DOHH2 (cell line): ENCODE results near the gene TGM1.

Source experiments
- EZH2phosphoT487 ChIP-seq: fragments of 200-600 bp; sonication (generic); IDR thresholded peaks from 2 replicates; pipeline ENCODE4 v1.6.1; 2017; ENCODE audit warnings: borderline replicate concordance, mild to moderate bottlenecking, antibody characterized with exemption, low read length, moderate library complexity, mixed read lengths
- TF ChIP-seq, protein P1 (sequence below): fragments of 200-600 bp; sonication (generic); IDR thresholded peaks from one replicate; pipeline ENCODE4 v1.5.1; 2014; ENCODE audit warnings: antibody characterized with exemption, mild to moderate bottlenecking, low read depth, low read length; ENCODE audit not compliant: poor library complexity, severe bottlenecking

GRCh38 chr14:24240110-24240918 lies 22.7 kb downstream of the TGM1 start:
- TF ChIP-seq, protein P1, sequence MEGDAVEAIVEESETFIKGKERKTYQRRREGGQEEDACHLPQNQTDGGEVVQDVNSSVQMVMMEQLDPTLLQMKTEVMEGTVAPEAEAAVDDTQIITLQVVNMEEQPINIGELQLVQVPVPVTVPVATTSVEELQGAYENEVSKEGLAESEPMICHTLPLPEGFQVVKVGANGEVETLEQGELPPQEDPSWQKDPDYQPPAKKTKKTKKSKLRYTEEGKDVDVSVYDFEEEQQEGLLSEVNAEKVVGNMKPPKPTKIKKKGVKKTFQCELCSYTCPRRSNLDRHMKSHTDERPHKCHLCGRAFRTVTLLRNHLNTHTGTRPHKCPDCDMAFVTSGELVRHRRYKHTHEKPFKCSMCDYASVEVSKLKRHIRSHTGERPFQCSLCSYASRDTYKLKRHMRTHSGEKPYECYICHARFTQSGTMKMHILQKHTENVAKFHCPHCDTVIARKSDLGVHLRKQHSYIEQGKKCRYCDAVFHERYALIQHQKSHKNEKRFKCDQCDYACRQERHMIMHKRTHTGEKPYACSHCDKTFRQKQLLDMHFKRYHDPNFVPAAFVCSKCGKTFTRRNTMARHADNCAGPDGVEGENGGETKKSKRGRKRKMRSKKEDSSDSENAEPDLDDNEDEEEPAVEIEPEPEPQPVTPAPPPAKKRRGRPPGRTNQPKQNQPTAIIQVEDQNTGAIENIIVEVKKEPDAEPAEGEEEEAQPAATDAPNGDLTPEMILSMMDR, result no peak
- TF ChIP-seq EZH2phosphoT487, result no peak
